Measurements from ENCODE around the gene PNMA8C. TPM values are rescaled to one million over a fixed set of nuclear protein-coding genes. Genes with fewer than 3 reads are reported as not detected.
"Not testable (repeated sequence)": the region's sequence is repeated elsewhere in the genome, so short reads cannot be mapped to it uniquely, and the experiment has no call there.

PNMA8C gene
- total RNA-seq, 4 donors from 2014 or later, result not detected

DNA sequence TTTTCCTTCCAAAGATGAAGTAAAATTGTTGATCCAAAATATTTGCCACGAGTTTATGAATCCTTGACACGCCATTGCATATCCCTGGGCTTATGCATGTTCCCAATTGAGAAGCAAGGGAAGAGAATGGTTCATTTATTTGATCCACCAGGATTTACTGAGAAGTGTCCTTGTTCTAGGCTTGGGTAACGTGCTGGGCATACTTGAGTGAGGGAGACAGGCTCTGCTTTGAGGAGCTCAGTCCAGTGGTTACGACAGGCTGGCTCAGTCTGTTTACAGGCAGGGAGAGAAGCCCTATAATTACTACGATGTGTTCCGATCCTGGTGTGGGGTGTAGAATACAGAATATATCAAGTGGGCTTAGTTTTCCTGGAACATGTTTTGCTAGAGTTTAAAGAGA is 6.3 kb upstream of the PNMA8C start:
- TF ChIP-seq, protein P1, sequence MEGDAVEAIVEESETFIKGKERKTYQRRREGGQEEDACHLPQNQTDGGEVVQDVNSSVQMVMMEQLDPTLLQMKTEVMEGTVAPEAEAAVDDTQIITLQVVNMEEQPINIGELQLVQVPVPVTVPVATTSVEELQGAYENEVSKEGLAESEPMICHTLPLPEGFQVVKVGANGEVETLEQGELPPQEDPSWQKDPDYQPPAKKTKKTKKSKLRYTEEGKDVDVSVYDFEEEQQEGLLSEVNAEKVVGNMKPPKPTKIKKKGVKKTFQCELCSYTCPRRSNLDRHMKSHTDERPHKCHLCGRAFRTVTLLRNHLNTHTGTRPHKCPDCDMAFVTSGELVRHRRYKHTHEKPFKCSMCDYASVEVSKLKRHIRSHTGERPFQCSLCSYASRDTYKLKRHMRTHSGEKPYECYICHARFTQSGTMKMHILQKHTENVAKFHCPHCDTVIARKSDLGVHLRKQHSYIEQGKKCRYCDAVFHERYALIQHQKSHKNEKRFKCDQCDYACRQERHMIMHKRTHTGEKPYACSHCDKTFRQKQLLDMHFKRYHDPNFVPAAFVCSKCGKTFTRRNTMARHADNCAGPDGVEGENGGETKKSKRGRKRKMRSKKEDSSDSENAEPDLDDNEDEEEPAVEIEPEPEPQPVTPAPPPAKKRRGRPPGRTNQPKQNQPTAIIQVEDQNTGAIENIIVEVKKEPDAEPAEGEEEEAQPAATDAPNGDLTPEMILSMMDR (IDR thresholded peaks at IDR 0.05), result no peak
- ATAC-seq (ENCODE audit: low FRiP score) (no peak), DNase-seq (ENCODE audit: low spot score) (no peak)

DNA sequence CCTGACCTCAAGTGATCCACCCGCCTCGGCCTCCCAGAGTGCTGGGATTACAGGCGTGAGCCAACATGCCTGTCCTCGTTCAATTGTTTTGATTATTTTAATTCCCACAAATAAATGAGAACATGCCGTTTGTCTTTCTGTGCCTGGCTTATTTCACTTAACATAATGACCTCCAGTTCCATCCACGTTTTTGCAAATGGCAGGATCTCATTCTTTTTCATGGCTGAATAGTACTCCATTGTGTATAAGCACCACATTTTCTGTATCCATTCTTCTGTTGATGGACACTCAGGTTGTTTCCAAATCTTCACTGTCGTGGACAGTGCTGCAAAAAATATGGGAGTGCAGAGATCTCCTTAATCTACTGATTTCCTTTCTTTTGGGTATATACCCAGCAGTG is 4.7 kb upstream of the PNMA8C start:
- ATAC-seq (ENCODE audit: low FRiP score); DNase-seq (ENCODE audit: low spot score): not testable (repeated sequence)

DNA sequence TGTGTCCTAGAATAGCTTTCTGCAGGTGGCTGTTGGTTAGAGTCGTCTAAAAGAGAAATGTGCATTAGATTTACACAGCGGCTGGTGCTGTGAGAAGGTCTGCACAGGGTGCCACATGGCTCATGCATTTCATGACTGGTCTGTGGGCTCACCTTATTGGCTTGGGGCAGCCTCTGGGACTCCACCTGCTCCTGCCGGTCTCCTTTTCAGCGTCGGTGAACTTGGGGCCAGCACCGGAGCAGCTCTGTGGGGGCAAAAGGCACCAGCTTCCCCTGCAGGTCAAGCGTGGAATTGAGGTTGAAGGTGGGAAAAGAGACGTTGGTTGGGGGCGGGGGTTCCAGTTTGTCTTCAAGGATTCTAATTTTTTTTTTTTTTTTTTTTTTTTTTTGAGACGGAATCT is 3.1 kb upstream of the PNMA8C start:
- TF ChIP-seq, protein P1 (IDR thresholded peaks at IDR 0.05), result no peak
- DNase-seq (ENCODE audit: low spot score) (no peak), ATAC-seq (ENCODE audit: low FRiP score) (no peak)

DNA sequence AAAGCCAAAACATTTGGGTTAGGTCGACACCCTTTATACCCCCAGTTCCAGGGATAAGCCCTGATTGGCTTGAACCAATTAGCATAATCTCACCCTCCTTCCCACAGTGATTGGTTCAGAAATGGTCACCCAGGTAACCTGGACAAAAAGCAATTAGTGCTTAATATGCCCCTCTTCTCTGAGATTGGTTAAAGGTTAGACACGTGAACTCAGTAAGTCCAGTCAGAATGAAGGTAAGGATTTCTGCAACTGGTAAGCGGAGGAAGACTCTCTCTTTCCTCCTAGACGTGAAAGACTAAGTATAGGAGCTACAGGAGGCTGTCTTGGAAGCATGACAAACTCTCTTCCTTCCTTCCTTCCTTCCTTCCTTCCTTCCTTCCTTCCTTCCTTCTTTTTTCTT is 1.3 kb upstream of the PNMA8C start:
- ATAC-seq (ENCODE audit: low FRiP score) (no peak), DNase-seq (ENCODE audit: low spot score) (no peak)
- TF ChIP-seq, protein P1 (IDR thresholded peaks at IDR 0.05), result no peak

DNA sequence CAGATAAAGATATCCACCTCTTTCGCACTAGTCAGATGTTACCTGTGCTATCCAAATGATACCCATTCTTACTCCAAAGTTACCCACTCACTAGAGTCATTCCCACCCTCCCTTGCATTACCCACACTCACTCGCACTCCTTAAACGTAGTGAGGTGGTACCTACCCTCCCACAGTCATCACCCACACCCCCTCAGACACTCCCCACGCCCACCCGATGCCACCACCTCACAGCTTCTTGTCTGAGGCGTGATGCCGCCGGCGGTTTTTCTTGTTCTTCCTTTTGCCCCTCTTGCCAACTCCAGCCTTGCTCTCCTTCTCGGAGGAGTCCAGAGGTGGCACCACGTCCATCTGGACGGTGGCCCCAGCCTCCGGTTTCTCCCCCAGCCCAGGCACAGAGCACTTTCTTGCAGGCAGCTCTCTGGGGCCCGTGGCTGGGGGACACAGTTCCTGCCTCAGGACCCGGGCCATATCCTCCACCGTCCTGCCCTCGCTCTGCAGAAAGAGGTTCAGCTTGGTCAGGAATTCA is 1.2 kb downstream of the PNMA8C start:
- ATAC-seq (ENCODE audit: low FRiP score), result no peak
- TF ChIP-seq, protein P1 (IDR thresholded peaks at IDR 0.05), result no peak
- DNase-seq (ENCODE audit: low spot score), result no peak

DNA sequence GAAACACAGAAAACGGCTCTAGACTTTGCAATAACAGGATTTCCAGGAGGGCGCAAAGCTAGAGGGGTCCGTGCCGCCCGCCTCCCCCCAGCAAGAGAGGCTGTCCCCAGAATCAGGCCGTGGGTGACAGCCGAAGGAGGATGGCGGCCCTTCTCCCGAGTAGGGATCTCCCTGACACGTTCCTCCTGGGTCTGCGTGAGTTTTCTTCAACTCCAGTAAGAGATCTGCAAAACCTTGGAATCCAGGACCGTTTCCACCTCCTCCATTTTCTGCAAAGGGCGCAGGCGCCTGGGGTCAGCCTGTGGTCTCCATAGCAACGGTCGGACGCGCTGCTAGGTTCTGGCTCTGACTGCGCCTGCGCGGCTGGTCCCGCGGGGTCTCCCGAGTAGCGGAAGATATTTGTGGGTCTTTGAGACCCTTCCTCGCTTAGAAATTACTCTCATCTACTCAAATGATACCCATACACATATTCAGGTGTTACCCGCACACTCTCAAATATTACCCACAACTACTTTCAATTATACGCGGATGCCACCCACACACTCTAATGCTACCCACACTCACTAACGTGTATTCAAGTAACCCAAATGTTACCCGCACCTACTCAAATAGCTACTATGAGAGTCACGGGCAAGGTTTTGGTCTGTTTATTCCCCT is 2.1 kb downstream of the PNMA8C start:
- DNase-seq (ENCODE audit: low spot score), result no peak
- ATAC-seq (ENCODE audit: low FRiP score), result peak; percentile 79
- TF ChIP-seq, protein P1 (IDR thresholded peaks at IDR 0.05), result no peak

DNA sequence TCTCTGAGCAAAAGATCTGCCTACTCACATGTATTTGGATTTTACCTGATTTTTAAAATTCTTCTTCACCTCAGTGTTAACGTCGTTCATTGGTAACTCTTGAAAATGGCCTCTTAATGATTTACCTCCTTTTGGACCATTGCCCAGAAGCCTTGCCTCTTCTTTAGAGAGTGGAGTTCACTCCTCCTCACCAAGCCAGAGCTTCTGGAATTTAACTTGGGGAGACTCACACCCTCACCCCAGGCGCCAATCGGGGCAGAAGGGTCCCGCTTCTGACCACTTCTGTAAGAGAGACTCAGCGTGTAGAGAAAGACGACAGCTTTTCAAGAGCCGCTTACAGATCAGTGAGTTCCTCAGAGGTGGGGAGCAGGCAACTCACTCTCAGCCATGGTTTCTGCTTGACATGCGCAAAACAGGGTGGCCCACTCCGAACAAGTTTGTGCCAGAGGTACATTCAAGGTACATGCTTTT is 2.7 kb downstream of the PNMA8C start:
- TF ChIP-seq, protein P1 (IDR thresholded peaks at IDR 0.05), result no peak
- ATAC-seq (ENCODE audit: low FRiP score), result peak; percentile 38
- DNase-seq (ENCODE audit: low spot score), result no peak

Measured in omental fat pad (tissue), 4 donors.